Activated T-cell treated with anti-CD3 and anti-CD28 coated beads, Interleukin-2, amount 50 U/mL, for 72 hours (primary cell): ENCODE measurements around the gene C14orf119. TPM values are rescaled to one million over a fixed set of nuclear protein-coding genes. Genes with fewer than 3 reads are reported as not detected.
A peak's percentile ranks its signal among the peaks of the same experiment; 100 is the strongest.

ENCODE experiments used
- ATAC-seq, 2 donors: fragments of 150-1000 bp; cut with Tn5 transposase; replicated peaks in 1 of 2; 2 replicates each; pipeline ENCODE4 v1.10.0; 2021; ENCODE audit warnings: moderate library complexity in 2 of 2, mild to moderate bottlenecking in 1 of 2
- DNase-seq, 2 donors: peaks; one replicate each; pipeline ENCODE4 v3.0.0; 2021 to 2022; ENCODE audit warnings: mixed read lengths in 1 of 2
- H3K27ac Mint-ChIP-seq: one replicate; pipeline ENCODE4 v1.8.0; 2022; ENCODE audit warnings: mild to moderate bottlenecking, moderate library complexity, mixed read lengths
- H3K27me3 Mint-ChIP-seq: one replicate; pipeline ENCODE4 v1.8.0; 2022; ENCODE audit warnings: low read depth, mixed read lengths
- H3K36me3 Mint-ChIP-seq, 2 donors: one replicate each; pipeline ENCODE4 v1.8.0; 2022; ENCODE audit warnings: mixed read lengths in 2 of 2, mild to moderate bottlenecking in 1 of 2; ENCODE audit not compliant: insufficient read depth in 2 of 2
- H3K4me1 Mint-ChIP-seq: one replicate; pipeline ENCODE4 v1.8.0; 2022; ENCODE audit warnings: low read depth, mixed read lengths
- H3K4me3 Mint-ChIP-seq, 2 donors: one replicate each; pipeline ENCODE4 v1.8.0; 2022; ENCODE audit warnings: mild to moderate bottlenecking in 2 of 2, mixed read lengths in 2 of 2, moderate library complexity in 2 of 2
- H3K9me3 Mint-ChIP-seq, 2 donors: one replicate each; pipeline ENCODE4 v1.8.0; 2022; ENCODE audit warnings: mixed read lengths in 2 of 2
- total RNA-seq, 2 donors: library from RNA; stranded (reverse); gene quantifications; one replicate each; pipeline ENCODE4 v1.2.3, GENCODE V29; 2022

C14orf119 gene
- 10 to 100 TPM; 31.3 to 38.5 TPM for total RNA-seq

- Mint-ChIP-seq H3K4me1 (peaks cover 16% of the 10 kb centered on the region), H3K9me3 (no peaks in the 10 kb centered on the region), H3K4me3 (no peak within 1 kb of the TSS), H3K27ac (no peak within 1 kb of the TSS), H3K27me3 (no peaks in the 10 kb centered on the region), H3K36me3 (peaks cover 4 to 23% of the 10 kb centered on the region in 2 donors)
- ATAC-seq: peak; percentile 92
- peak; percentile 99 to 100 for DNase-seq
Observed at GRCh38 chr14:23095196-23096108, at the start of gene C14orf119. Gene C14orf119 (plus strand): TSS chr14:23095505. CDS start chr14:23097659, 2,154 bp downstream.

GRCh38 chr14:23047034-23047634, 48.2 kb upstream of the C14orf119 start:
- ATAC-seq (no peak), DNase-seq (no peak)
- no peaks in the 10 kb centered on the region for H3K4me1 Mint-ChIP-seq
- no peak overlapping the region for H3K4me3 Mint-ChIP-seq
- H3K9me3 Mint-ChIP-seq: no peaks in the 10 kb centered on the region
- H3K27me3 Mint-ChIP-seq: no peaks in the 10 kb centered on the region
- no peak overlapping the region for H3K27ac Mint-ChIP-seq
- peaks cover 0 to 1% of the 10 kb centered on the region in 2 donors for H3K36me3 Mint-ChIP-seq

GRCh38 chr14:23047751-23048693, 47.3 kb upstream of the C14orf119 start:
- peaks cover 0 to 1% of the 10 kb centered on the region in 2 donors for H3K36me3 Mint-ChIP-seq
- ATAC-seq (no peak), DNase-seq (no peak)
- no peaks in the 10 kb centered on the region for H3K9me3 Mint-ChIP-seq
- H3K4me1 Mint-ChIP-seq: no peaks in the 10 kb centered on the region
- H3K27me3 Mint-ChIP-seq: no peaks in the 10 kb centered on the region
- H3K4me3 Mint-ChIP-seq: no peak overlapping the region
- H3K27ac Mint-ChIP-seq: no peak overlapping the region

GRCh38 chr14:23049011-23049410, 46.3 kb upstream of the C14orf119 start:
- no peaks in the 10 kb centered on the region for H3K4me1 Mint-ChIP-seq
- ATAC-seq (no peak), DNase-seq (no peak)
- no peaks in the 10 kb centered on the region for H3K27me3 Mint-ChIP-seq
- H3K4me3 Mint-ChIP-seq: no peak overlapping the region
- no peaks in the 10 kb centered on the region for H3K9me3 Mint-ChIP-seq
- peaks cover 0 to 1% of the 10 kb centered on the region in 2 donors for H3K36me3 Mint-ChIP-seq
- H3K27ac Mint-ChIP-seq: no peak overlapping the region

GRCh38 chr14:23051141-23052057, 43.9 kb upstream of the C14orf119 start:
- H3K9me3 Mint-ChIP-seq: no peaks in the 10 kb centered on the region
- H3K36me3 Mint-ChIP-seq: peaks cover 0 to 1% of the 10 kb centered on the region in 2 donors
- no peak overlapping the region for H3K27ac Mint-ChIP-seq
- peaks cover 4% of the 10 kb centered on the region for H3K27me3 Mint-ChIP-seq
- no peak overlapping the region for H3K4me3 Mint-ChIP-seq
- DNase-seq (no peak), ATAC-seq (no peak)
- peaks cover 7% of the 10 kb centered on the region for H3K4me1 Mint-ChIP-seq

- H3K4me1 Mint-ChIP-seq: peaks cover 15% of the 10 kb centered on the region
- DNase-seq (no peak), ATAC-seq (no peak)
- no peaks in the 10 kb centered on the region for H3K9me3 Mint-ChIP-seq
- H3K27me3 Mint-ChIP-seq: peaks cover 12% of the 10 kb centered on the region
- no peak overlapping the region for H3K4me3 Mint-ChIP-seq
- H3K36me3 Mint-ChIP-seq: peaks cover 0 to 1% of the 10 kb centered on the region in 2 donors
- no peak overlapping the region for H3K27ac Mint-ChIP-seq
Observed at GRCh38 chr14:23052182-23052623, 43.1 kb upstream of the C14orf119 start.

- Mint-ChIP-seq H3K4me1 (peaks cover 15% of the 10 kb centered on the region), H3K4me3 (no peak overlapping the region), H3K36me3 (no peaks in the 10 kb centered on the region), H3K27me3 (peaks cover 12% of the 10 kb centered on the region), H3K27ac (no peak overlapping the region), H3K9me3 (no peaks in the 10 kb centered on the region)
- ATAC-seq: no peak
- no peak for DNase-seq
Observed at GRCh38 chr14:23052671-23053070, 42.6 kb upstream of the C14orf119 start.

GRCh38 chr14:23053426-23053825, 41.9 kb upstream of the C14orf119 start:
- H3K36me3 Mint-ChIP-seq: no peaks in the 10 kb centered on the region
- peaks cover 12% of the 10 kb centered on the region for H3K27me3 Mint-ChIP-seq
- H3K27ac Mint-ChIP-seq: no peak overlapping the region
- no peak for DNase-seq
- H3K4me3 Mint-ChIP-seq: no peak overlapping the region
- no peaks in the 10 kb centered on the region for H3K9me3 Mint-ChIP-seq
- peaks cover 15% of the 10 kb centered on the region for H3K4me1 Mint-ChIP-seq
- ATAC-seq: no peak

- no peak overlapping the region for H3K27ac Mint-ChIP-seq
- DNase-seq (peak; percentile 47 to 56), ATAC-seq (no peak)
- H3K36me3 Mint-ChIP-seq: peaks cover 0 to 2% of the 10 kb centered on the region in 2 donors
- H3K4me3 Mint-ChIP-seq: no peak overlapping the region
- peaks cover 15% of the 10 kb centered on the region for H3K4me1 Mint-ChIP-seq
- no peaks in the 10 kb centered on the region for H3K9me3 Mint-ChIP-seq
- H3K27me3 Mint-ChIP-seq: peaks cover 12% of the 10 kb centered on the region
Observed at GRCh38 chr14:23054000-23054811, 41.1 kb upstream of the C14orf119 start.

GRCh38 chr14:23055147-23055550, 40.2 kb upstream of the C14orf119 start:
- no peaks in the 10 kb centered on the region for H3K9me3 Mint-ChIP-seq
- ATAC-seq (no peak), DNase-seq (no peak)
- H3K27me3 Mint-ChIP-seq: peaks cover 12% of the 10 kb centered on the region
- H3K4me3 Mint-ChIP-seq: no peak overlapping the region
- H3K36me3 Mint-ChIP-seq: peaks cover 0 to 5% of the 10 kb centered on the region in 2 donors
- peaks cover 15% of the 10 kb centered on the region for H3K4me1 Mint-ChIP-seq
- H3K27ac Mint-ChIP-seq: no peak overlapping the region

- ATAC-seq (no peak), DNase-seq (no peak)
- Mint-ChIP-seq H3K27ac (no peak overlapping the region), H3K36me3 (peaks cover 0 to 5% of the 10 kb centered on the region in 2 donors), H3K9me3 (no peaks in the 10 kb centered on the region), H3K27me3 (peaks cover 12% of the 10 kb centered on the region), H3K4me3 (peak overlapping the region; percentile 75 to 93), H3K4me1 (peaks cover 15% of the 10 kb centered on the region)
Observed at GRCh38 chr14:23055621-23056144, 39.6 kb upstream of the C14orf119 start.
